ENCODE measurements around the gene SLC25A22. TPM values are rescaled to one million over a fixed set of nuclear protein-coding genes. Genes with fewer than 3 reads are reported as not detected.

The SLC25A22 gene
- total and polyA plus RNA-seq, 10 of the 15 experiments (the other 5 are each of a cell fraction or from before 2014, with no cell fraction given) = 0.27 to 27.0 (median 8.2) TPM

GRCh38 chr11:811446-812245, 13.6 kb upstream of the SLC25A22 start (continued):
- TF ChIP-seq BCLAF1 (IDR thresholded peaks at IDR 0.05) (no peak), RBBP5 (conservative IDR thresholded peaks at IDR 0.05) (no peak), RELA (IDR thresholded peaks at IDR 0.05; ENCODE audit: borderline replicate concordance, partially characterized antibody) (no peak), POLR2AphosphoS5 (IDR thresholded peaks at IDR 0.05; ENCODE audit: low read length) (peak; percentile 59; the same call in 1 of the 2 replicates), CEBPZ (IDR thresholded peaks at IDR 0.05; ENCODE audit: low read depth, low read length) (no peak), GATAD2B (conservative IDR thresholded peaks at IDR 0.05; ENCODE audit: low read depth) (no peak)
